NCI-H1417 treated with DMSO at 0.1 percent for 48 hours (cell line): ENCODE results near the gene TUBGCP2.

Experiments used
- DNase-seq: peaks from one replicate; lab custom pipeline; 2025; lab: John Stamatoyannopoulos, UW

The TUBGCP2 gene

DNA sequence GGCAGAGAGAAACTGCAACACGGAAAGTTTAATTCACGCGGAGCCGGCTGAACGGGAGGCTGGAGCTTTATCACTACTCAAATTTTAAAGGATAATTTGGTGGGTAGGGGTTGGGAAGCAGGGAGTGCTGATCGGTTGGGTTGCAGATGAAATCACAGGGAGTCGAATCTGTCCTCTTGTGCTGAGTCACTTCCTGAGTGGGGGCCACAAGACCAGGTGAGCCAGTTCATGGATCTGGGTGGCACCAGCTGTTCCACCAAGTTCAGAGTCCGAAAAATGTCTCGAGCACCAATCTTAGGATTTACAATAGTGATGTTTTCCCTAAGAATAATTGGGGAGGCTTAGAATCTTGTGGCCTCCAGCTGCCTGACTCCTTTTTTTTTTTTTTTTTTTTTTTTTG is 34.9 kb upstream of the TUBGCP2 start:
- no peak for DNase-seq

DNA sequence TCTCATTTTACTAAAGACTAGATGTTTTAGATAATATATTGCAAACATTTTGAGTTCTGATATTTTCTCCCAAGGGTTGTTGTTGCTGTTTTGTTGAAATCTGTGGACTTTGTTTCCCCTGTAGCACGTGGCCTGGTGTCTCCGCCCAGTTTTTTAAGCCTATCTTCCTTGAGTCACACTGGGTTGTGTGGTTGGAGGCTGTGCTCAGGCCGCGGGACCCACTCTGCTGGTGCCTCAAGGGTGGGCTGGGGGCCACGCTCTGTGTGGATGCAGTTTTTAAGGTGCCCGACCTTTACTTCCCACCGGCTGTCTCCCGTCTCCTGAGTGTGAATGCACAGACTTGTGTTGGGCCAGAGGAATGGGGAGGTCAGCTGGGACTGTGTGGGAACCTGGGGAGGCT is 34.3 kb upstream of the TUBGCP2 start:
- no peak for DNase-seq

DNA sequence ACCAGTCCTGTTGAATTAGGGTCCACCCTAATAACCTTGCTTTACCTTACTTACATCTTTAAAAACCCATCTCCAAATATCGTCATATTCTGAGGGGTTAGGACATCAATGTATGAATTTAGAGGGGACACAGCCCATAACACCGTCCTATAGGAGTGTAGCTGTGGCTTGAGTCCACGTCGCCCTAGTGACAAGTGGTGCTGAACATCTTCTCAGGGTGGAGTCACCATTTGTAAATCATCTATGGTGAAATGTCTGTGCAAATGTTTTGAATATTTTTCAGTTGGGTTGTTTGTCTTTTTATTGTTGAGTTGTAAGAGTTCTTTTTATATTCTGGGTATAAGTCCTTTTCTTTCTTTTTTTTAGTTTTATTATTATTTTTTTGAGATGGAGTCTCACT is 33.3 kb upstream of the TUBGCP2 start:
- no peak for DNase-seq

DNA sequence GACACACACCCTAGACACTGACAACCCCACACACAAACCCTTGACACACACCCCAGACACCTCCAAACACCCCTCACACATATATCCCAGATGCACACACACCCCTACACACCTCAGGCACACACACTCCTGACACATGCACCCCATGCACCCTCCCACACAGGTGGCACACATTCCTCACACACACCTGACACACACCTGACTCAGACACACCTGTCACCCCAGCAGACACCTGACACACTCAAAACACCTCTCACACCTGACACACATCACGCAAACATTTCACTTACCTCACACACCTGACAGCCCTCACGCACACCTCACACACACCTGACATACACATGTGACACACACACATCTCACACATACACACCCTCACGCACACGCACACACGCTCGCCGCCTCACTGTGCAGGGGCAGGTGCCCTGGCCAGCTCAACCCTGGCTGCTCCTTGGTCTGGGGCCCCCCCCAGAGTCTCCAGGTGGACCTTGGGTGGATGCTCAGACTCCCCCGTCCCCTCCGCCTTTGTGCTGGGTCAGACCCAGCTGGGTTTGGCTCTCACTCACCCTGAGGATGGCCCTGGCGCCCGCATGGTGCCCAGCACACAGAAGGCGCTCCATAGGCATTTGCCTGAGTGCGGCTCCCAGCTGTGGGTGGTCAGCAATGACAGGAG is 31.2 kb upstream of the TUBGCP2 start:
- DNase-seq, result no peak

DNA sequence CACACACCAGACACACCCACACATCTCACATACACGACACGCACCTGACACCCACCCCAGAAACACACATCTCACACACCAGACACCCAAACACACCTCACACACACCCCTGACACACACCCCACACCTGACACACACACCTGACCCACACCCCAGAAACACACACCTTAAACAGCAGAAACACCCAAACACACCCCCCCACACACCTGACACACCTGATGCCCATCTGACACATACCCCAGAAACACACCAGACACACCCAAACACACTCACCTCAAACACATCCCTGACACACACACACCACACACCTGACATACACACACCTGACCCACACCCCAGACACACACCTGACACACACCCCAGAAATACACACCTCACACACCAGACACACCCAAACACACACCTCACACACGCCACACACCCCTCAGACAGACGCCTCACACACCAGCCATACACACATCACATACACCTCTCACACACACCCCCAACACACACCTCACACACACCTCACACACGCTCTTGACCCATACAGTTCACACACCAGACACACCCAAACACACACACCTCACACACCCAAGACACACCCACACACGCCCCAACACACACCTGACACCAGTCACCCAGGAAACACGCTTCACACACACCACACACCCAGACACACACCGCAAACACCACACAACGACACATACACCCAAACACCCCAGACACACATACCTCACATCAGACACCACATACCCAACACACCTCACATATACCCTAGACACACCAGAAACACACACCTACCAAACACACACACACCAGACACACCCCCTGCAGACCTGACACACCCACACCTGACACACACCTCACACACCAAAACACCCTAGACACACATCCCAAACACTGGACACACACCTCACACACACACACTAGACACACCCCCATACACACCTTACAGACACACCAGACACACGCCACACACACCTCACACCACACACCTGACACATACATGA is 29.7 kb upstream of the TUBGCP2 start:
- no peak for DNase-seq

DNA sequence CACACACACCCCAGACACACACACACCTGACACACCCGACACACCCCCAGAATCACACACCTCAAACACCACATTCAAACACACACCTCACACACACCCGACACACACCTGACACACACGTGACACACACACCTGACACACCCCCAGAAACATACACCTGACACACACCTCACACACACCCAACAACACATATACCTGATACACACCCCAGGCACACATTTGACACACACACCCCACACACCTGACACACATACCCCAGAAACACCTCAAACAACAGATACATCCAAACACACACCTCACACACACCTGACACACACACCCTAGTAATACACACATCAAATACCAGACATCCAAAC is 28.7 kb upstream of the TUBGCP2 start:
- no peak for DNase-seq

DNA sequence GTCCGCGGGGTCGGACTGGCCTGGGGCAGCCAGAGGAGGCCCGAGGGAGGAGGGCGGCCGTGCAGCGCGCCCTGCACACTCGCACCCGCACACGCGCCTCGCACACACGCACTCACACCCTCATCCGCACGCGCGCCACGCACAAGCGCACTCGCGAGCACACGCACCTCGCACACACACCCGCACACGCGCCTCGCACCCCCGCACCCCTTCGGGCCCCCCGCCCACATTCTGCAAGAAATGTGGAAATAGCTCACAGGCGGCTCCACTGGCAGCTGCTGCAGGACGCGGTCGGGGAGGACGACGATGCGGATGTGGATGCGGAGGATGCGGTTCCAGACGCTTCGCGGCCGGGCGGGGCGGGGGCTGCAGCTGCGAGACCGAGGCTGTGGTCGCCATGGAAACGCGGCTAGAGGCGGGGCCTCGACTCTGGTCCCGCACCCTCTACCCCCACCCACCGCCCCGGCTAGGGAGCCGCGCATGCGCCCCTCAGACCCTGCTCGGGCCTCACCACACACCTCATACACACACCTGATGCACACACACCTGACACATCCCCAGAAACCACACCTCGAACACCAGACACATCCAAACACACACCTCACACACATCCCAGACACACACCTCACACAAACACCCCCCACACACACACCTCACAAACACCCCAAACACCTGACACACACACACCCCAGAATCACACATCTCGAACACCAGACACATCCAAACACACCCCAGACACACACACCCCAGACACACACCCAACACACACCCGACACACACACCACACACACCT is 28.1 kb upstream of the TUBGCP2 start, which contains the start of gene CALY:
TSS of gene CALY (minus strand) at position 320 of the 793 bp plus-strand sequence. CDS start 7,907 bp downstream, outside the sequence.
- no peak for DNase-seq

DNA sequence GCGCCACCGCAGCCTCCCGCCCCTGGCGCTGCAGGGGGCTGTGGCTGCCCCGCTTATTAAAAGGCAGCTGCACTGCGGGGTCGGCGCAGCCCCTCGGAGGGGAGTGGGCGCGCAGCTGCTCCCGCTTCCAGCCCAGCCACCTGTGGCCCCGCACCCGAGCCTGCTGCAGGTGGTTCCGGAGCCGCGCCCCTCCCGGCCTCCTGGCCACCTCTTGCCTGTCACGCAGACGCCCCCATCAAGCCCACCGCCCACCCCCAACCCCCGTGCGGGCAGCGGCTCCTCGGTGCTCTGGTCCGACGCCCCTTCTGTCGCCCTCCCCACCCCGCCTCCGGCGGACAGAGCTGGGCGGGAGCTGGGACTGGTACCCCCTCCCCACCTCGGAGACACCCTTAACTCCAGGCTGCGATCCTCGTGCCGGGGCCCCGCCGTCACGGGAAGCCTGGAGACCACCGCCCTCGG is 27.5 kb upstream of the TUBGCP2 start:
- no peak for DNase-seq

DNA sequence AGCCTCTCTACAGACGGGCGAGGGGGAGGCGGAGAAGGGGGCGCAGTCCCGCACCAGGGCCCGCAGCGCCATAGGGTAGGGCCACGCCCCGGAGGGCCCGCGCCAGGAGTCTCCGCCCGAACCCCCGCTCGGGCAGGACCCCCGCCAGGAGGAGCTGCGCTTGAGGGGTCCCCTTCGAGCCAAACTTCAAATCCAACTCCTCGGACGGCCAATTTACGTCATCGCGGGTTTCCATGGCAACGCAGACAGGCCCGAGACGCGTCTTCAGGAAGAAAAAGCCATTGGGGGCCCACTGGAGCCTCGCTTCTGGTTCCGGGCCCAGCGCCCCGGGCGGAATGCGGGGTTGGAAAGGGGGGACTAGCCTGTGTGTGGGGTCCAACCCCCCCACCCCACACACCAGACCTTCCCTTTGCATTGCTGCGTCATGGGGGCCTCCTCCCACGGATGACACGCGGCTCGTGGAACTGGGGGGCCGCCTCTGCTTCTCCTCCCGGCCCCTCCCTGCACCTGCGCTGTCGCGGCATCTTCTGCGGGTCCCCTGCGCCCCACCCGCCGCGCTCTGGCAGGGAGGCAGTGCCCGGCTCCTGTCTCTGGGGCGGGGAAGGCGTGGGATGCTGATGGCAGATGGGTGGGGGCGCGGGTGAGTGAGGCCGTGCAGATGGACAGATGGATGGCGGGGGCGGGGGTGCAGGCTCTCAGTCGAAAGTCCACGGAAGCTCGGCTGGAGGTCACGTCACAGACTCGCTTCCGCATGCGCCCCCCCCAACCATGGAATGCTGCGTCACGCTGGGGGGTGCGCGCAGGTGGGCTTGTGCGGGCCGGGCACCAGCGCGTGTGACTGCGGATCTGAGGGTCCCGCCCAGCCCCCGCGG is 26.8 kb upstream of the TUBGCP2 start:
- no peak for DNase-seq

DNA sequence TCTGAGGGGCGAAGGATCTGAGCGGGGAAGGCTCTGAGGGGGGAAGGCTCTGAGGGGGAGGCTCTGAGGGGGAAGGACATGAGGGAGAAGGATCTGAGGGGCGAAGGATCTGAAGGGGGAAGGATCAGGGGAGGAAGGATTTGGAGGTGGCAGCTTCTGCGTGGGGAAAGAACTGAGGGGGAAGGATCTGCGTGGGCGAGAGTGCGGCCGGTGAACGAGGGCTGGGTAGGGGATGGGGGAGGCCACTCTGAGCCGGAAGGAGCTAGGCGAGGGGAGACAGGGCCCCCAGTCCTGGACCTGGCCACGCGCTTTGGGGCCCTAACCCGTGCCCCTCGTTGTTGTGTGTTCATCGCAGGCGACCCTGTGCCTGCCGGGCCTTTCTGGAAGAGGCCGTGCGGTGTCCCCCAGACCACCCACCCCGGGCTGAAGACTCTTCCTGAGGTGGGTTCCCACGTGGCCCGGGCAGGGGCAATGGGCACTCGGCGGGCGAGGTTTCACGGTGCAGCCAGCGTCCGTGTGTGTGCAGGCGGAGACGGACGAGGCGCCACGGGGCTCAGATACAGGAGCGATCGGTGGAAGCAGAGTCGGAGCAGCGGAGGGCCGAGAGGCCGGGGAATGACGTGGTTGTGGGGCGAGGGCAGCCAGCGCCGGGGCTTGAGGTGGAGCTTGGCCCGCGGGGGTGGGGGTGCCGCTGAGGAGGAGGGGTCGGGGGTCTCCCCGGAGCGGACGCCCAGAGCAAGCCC is 26.0 kb upstream of the TUBGCP2 start:
- DNase-seq, result no peak

DNA sequence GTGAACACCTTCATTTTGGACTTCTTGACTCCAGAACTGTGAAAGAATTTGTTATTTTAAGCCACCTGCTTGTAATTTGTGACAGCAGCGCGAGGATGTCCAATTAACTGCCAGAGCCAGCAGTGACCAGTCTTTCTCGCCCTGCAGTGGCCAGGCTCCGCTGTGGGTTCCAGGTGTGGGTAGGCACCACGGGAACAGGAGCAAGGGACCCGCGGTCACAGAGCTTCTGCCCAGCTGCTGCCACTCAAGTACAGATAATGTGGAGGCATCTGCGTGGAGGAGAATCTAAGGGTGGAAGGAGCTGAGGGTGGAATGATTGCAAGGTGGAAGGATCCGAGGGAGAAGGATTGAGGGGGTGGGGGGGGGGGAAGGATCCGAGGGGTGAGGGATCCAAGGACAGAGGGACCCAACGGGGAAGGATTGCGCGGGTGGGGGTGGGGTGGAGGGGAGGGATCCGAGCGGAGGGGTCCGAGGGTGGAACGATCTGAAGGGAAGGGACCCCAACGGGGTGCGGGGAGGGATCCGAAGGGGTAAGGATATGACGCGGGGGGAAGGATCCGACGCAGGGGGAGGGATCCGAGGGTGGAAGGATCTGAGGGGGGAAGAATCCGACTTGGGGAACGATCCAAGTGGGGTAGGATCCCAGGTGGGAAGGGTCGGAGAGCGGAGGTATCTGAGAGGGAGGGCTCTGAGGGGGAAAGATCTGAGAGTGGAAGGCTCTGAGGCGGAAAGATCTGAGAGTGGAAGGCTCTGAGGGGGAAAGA is 24.4 kb upstream of the TUBGCP2 start:
- no peak for DNase-seq

DNA sequence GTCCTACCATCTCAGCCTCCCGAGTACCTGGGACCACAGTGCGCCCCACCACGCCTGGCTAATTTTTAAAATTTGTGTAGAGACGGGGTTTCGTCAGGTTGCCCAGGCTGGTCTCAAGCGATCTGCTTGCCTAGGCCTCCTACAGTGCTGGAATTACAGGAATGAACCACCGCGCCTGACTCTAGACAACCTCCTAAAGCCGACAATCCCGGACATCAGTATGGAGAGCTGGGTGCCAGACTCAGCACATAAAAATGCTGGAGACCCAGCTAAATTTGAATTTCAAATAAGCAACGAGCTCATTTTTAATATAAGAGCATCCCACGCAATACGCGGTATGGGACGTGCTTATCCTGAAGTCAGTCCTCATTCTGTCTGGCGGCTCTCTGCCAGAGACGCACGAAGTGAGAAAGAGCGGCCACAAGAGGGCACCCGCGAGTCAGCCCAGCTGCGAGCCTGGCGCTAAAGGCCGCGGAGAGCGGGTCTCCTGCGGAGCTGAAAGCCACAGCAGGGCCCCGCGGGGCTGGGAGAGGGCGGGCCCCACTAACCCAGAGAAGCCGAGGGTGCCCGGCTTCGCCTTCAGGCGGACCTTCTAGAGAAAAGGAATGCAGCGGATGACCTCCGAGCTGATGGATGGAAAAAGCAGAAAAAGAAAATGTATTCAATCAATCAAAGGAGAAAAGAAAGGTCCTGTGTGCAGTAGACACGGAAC is 21.0 kb upstream of the TUBGCP2 start:
- no peak for DNase-seq

DNA sequence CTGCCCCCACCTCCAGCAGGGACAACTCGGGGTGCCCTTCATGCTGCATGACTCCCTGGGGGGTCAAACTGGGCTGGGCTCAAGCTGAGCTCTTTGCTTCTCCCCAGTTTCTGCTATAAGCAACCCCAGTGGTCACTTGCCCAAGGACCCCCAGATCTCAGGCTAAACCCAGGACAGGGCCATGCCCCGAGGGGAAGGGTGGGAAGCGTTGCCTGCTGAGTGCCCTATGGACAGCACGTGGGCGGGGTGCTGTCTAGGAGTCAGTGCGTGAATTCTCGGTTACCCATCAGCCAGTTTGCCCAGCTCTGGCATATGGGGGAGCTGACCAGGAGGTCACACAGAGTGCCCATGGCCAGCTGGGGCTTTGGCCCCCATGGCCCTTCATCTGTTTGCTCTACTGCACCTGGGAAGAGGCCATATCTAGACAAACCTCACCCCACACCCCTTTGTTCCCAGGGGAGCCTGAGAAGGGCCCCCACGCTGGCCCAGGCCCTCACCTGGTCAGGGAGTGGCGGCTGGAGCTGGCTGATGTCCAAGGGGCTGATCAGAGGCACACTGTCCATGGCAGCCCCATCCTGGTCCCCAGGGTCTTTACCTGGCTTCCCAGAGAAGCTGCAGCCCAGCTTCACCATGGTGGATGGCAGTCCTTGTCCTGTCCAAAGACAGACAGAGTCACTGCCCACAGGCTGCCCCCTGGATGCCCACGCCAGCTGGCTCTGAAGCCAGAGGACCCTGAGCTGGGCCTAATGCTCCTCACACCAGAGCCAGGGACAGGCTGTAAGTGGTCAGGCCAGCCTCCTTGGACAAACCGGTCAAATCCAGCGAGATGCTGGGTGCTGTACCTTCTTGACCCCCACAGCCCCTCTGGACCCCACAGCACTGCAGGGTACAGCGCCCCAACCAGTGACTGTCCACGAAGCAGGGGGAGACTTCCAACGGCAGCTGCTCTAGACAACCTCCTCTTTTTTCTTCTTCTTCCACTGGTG is 20.0 kb upstream of the TUBGCP2 start:
- no peak for DNase-seq

DNA sequence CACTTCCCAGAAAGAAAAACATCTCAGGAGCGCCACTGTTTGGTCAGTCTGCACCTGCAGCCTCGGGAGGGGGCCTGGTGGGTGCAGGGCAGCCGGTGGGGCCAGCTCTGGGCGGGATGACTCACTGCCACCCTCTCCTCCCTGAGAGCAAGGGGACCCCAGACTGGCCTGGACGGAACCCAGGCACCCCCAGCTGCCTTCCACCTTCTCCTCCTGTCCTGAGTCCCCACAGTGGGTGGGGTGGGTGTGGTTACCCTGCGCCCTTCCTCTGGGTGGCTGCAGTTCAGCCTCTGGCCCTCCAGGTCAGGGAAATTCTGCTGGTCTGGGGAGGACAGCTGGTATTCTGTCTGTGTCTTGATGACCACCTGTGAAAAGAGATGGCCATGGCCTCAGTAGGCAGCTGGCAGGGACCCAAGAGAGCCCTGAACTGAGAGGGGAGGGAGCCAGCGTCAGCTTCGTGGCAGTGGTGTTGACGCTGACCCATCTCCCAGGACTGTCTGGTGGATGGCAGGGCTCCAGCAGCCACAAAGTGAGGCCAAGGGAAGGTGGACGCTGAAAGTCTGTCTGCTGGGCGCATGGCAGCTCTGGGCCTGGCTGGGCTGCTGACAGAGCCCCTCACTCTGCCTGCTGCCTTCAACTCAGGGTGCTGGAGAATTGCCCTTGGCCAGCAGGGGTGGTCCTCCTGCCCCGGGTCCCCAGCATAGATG is 19.1 kb upstream of the TUBGCP2 start:
- no peak for DNase-seq

DNA sequence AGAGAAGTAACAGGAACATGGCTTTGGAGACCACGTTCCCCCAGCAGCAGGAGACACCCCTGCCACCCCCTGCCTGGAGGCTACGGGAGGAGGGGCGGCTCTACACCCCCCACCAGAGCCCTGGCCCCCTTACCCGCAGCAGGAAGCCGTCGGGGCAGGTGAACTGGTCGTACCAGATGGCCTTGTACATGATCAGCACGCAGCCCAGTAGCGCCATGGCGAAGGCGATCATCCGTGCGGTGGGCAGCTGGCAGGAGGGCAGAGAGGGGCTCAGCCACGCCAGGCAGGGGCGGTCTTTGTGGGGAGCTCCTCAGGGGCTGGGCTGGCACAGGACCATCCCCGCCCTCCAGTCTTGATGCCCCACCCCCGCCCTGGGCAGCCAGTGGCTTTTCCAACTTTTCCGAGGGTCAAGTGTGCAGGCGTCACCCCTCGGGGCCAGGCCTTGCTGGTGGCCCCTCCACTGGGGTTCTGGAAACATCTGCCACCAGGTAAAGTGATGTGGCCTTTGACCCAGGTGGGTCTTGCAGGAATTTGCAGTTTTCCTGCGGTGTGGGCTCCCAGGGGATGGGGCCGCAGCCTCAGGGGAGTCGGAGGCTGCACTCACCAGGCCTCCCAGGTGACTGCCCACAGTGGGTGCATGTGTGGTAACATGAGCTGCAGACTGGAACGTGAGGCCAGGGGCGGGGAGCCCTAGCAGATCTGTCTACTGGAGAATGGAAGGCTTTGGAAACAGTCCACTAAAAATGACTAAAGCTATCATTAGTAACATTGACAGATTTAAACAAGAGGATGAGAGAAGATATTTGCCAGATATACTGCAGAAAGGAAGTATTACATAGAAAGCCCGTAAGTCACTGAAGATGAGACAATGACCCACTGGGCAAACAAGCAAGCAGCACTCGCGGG is 18.3 kb upstream of the TUBGCP2 start:
- DNase-seq, result no peak

DNA sequence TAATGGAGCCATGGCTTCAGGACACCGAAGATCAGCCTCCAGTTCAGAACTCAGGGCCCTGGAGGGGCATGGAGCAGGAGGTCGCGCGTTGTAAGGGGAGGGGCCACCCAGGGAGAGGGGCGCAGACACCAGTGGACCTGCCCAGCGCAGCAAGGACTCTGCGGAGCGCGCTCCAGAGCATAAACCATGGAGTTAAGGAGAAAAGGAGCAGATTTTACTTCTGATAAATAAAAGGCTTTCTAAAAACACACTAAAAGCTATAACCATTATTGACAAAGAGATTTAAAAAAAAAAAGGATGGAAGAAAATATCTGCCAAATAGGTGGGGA is 17.5 kb upstream of the TUBGCP2 start:
- DNase-seq, result no peak
